Testis (tissue), 2 donors: ENCODE measurements around the gene LRRC47.

Experiments used
- POLR2A ChIP-seq: fragments of 450-650 bp; IDR thresholded peaks from one replicate; pipeline ENCODE4 v1.6.1; 2017; ENCODE audit warnings: antibody characterized with exemption, mild to moderate bottlenecking, moderate library complexity
- TF ChIP-seq, protein P1 (sequence below), 3 experiments: fragments of 450-650 bp in 2 of 3; fragments of 200-600 bp in 1 of 3; sonication (generic) in 1 of 3; IDR thresholded peaks; one replicate each; pipeline ENCODE4 v1.5.1; 2016 to 2019; ENCODE audit warnings: antibody characterized with exemption in 3 of 3, mild to moderate bottlenecking in 2 of 3, moderate library complexity in 1 of 3

DNA sequence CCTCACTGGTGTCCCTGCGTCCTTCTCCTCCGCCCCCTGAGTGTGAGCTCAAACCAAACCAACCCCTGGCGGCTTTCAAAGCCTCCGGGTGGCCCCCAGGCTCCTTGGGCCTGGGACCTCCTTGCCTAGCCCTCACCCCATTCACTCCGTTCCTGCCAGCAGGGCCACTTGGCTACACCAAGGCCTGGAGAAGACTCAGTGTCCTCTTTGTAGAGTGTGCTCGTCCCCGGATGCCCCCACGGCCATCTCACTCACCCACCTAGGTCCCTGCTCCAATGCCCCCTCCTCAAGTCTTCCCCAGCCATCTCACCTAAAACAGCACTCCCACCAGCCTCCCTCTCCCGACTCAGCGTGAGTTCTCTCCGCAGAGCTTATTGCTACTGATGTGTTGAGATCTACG lies 51.2 kb downstream of the LRRC47 start:
- TF ChIP-seq, protein P1, sequence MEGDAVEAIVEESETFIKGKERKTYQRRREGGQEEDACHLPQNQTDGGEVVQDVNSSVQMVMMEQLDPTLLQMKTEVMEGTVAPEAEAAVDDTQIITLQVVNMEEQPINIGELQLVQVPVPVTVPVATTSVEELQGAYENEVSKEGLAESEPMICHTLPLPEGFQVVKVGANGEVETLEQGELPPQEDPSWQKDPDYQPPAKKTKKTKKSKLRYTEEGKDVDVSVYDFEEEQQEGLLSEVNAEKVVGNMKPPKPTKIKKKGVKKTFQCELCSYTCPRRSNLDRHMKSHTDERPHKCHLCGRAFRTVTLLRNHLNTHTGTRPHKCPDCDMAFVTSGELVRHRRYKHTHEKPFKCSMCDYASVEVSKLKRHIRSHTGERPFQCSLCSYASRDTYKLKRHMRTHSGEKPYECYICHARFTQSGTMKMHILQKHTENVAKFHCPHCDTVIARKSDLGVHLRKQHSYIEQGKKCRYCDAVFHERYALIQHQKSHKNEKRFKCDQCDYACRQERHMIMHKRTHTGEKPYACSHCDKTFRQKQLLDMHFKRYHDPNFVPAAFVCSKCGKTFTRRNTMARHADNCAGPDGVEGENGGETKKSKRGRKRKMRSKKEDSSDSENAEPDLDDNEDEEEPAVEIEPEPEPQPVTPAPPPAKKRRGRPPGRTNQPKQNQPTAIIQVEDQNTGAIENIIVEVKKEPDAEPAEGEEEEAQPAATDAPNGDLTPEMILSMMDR (IDR thresholded peaks at IDR 0.05): no peak
- TF ChIP-seq POLR2A: no peak
